Testis (tissue), 3 donors: ENCODE data around the gene GAK. TPM values are rescaled to one million over a fixed set of nuclear protein-coding genes. Genes with fewer than 3 reads are reported as not detected.

Source experiments
- DNase-seq: peaks from one replicate; pipeline ENCODE4 v3.0.0-alpha.2; 2019
- H3K27ac ChIP-seq, 2 donors: fragments of 200-600 bp; sonication (generic); one replicate each; pipeline ENCODE4 v1.5.1; 2019
- H3K27me3 ChIP-seq: fragments of 200-600 bp; sonication (generic); one replicate; pipeline ENCODE4 v1.5.1; 2019
- H3K36me3 ChIP-seq: fragments of 200-600 bp; sonication (generic); one replicate; pipeline ENCODE4 v1.5.1; 2017; ENCODE audit warnings: low read depth; ENCODE audit errors: missing control alignments
- H3K4me1 ChIP-seq: fragments of 200-600 bp; sonication (generic); one replicate; pipeline ENCODE4 v1.5.1; 2019
- H3K4me3 ChIP-seq, 2 donors: fragments of 200-600 bp; sonication (generic); one replicate each; pipeline ENCODE4 v1.5.1; 2017 to 2019
- H3K9me3 ChIP-seq: fragments of 200-600 bp; sonication (generic); one replicate; pipeline ENCODE4 v1.5.1; 2017
- CTCF ChIP-seq, 3 experiments: fragments of 450-650 bp in 2 of 3; fragments of 200-600 bp in 1 of 3; sonication (generic) in 1 of 3; IDR thresholded peaks; one replicate each; pipeline ENCODE4 v1.5.1; 2016 to 2019; ENCODE audit warnings: antibody characterized with exemption in 3 of 3, mild to moderate bottlenecking in 2 of 3, moderate library complexity in 1 of 3
- POLR2A ChIP-seq: fragments of 450-650 bp; IDR thresholded peaks from one replicate; pipeline ENCODE4 v1.6.1; 2017; ENCODE audit warnings: antibody characterized with exemption, mild to moderate bottlenecking, moderate library complexity
- WGBS, 2 donors: methylation state at CpG; one replicate each; pipeline ENCODE4 v1.1.5; 2018; 5-methylcytosine and 5-hydroxymethylcytosine counted together
- intact Hi-C: fragments of 100-400 bp; cut with DNase I; formaldehyde crosslinking; loops from one replicate; pipeline ENCODE4 v1.15.1; 2023; ENCODE audit warnings: low total_unique reads
- polyA plus RNA-seq: library from polyadenylated mRNA; stranded (reverse); fragments of 350-450 nt; fragmentation: Illumina TruSeq; extraction: RNeasy Lipid Tissue Mini Kit (QIAGEN cat#74804); gene quantifications from one replicate; pipeline ENCODE4 v1.2.3, GENCODE V29; 2014; ENCODE audit warnings: low read depth, low replicate concordance; ENCODE audit not compliant: insufficient read depth
- total RNA-seq, 2 donors: library from RNA; depleted of rRNA; stranded (reverse); fragments of >200 nt; gene quantifications; one replicate each; pipeline ENCODE4 v1.2.3, GENCODE V29; 2016

The GAK gene
- total and polyA plus RNA-seq, 3 donors from 2014 or later = 130 to 229 (median 226) TPM

GRCh38 chr4:804804-805203 lies 127.3 kb downstream of the GAK start:
- H3K4me3 ChIP-seq = peak overlapping the region; percentile 10 to 51
- DNase-seq = peak; percentile 64
- no peak overlapping the region for H3K27ac ChIP-seq
- no peaks in the 10 kb centered on the region for H3K27me3 ChIP-seq
- H3K9me3 ChIP-seq = no peaks in the 10 kb centered on the region
- no peaks in the 10 kb centered on the region for H3K4me1 ChIP-seq
- intact Hi-C loops = no loop called here
- no peaks in the 10 kb centered on the region for H3K36me3 ChIP-seq
- no peak for TF ChIP-seq POLR2A
- no peak for TF ChIP-seq CTCF (IDR thresholded peaks at IDR 0.05)
- WGBS, 2 donors = 47 to 74% methylated on average over 22 to 44 of the region's 44 CpGs

GRCh38 chr4:803884-804283 lies 128.2 kb downstream of the GAK start:
- no peak for TF ChIP-seq CTCF (IDR thresholded peaks at IDR 0.05)
- no peak for TF ChIP-seq POLR2A
- no peaks in the 10 kb centered on the region for H3K27me3 ChIP-seq
- 71 to 73% methylated on average over 13 of the region's 13 CpGs for WGBS, 2 donors

GRCh38 chr4:801436-802124 lies 130.5 kb downstream of the GAK start:
- Histone ChIP-seq H3K27ac (no peak overlapping the region), H3K27me3 (no peaks in the 10 kb centered on the region), H3K4me3 (no peak overlapping the region), H3K4me1 (no peaks in the 10 kb centered on the region), H3K36me3 (no peaks in the 10 kb centered on the region), H3K9me3 (no peaks in the 10 kb centered on the region)
- WGBS, 2 donors = 89 to 90% methylated on average over 13 of the region's 13 CpGs
- TF ChIP-seq POLR2A (no peak), CTCF (IDR thresholded peaks at IDR 0.05) (no peak)
- intact Hi-C loops = no loop called here
- no peak for DNase-seq

More at GRCh38 chr4:803884-804283, 128.2 kb downstream of the GAK start:
- Histone ChIP-seq H3K4me3 (peak overlapping the region; percentile 10 to 51), H3K27ac (no peak overlapping the region), H3K36me3 (no peaks in the 10 kb centered on the region), H3K4me1 (no peaks in the 10 kb centered on the region), H3K9me3 (no peaks in the 10 kb centered on the region)
- DNase-seq = no peak
- intact Hi-C loops = no loop called here

Other genes starting within 250 kb of the GAK start
- gene SLC49A3, start 243.2 kb downstream of the GAK start, total RNA-seq = 10 to 100 TPM in 1 of 2 donors, 1 to 10 TPM in 1; 7.3 to 10.1 TPM
- 23.5 TPM for gene SLC49A3, start 243.2 kb downstream of the GAK start, polyA plus RNA-seq
- 10 to 100 TPM; 84.2 to 84.8 TPM for gene PCGF3, start 226.5 kb downstream of the GAK start, total RNA-seq
- 37.3 TPM for gene PCGF3, start 226.5 kb downstream of the GAK start, polyA plus RNA-seq
- gene CPLX1, start 106.2 kb downstream of the GAK start, total RNA-seq = 1 to 10 TPM; 5.5 to 8.2 TPM
- 4.4 TPM for gene CPLX1, start 106.2 kb downstream of the GAK start, polyA plus RNA-seq
- gene TMEM175, start 144 bp upstream of the GAK start, total RNA-seq = 10 to 100 TPM; 69.2 to 88.2 TPM
- 50.5 TPM for gene TMEM175, start 144 bp upstream of the GAK start, polyA plus RNA-seq
- 10 to 100 TPM; 20.7 to 22.7 TPM for gene DGKQ, start 41.3 kb upstream of the GAK start, total RNA-seq
- gene DGKQ, start 41.3 kb upstream of the GAK start, polyA plus RNA-seq = 10.8 TPM
- gene IDUA, start 54.7 kb upstream of the GAK start, total RNA-seq = 10 to 100 TPM; 35.7 to 39.4 TPM
- 8.9 TPM for gene IDUA, start 54.7 kb upstream of the GAK start, polyA plus RNA-seq
- 1 to 10 TPM in 1 of 2 donors, under 1 TPM in 1; 0.99 to 2.0 TPM for gene SLC26A1, start 61.1 kb upstream of the GAK start, total RNA-seq
- gene SLC26A1, start 61.1 kb upstream of the GAK start, polyA plus RNA-seq = 0.51 TPM
- gene FGFRL1, start 79.3 kb upstream of the GAK start, total RNA-seq = 10 to 100 TPM; 13.7 to 25.6 TPM
- 14.4 TPM for gene FGFRL1, start 79.3 kb upstream of the GAK start, polyA plus RNA-seq
- gene RNF212, start 181.2 kb upstream of the GAK start, total RNA-seq = 10 to 100 TPM; 33.6 to 40.3 TPM
- gene RNF212, start 181.2 kb upstream of the GAK start, polyA plus RNA-seq = 21.0 TPM
- 1 to 10 TPM; 5.6 to 7.1 TPM for gene SPON2, start 240.3 kb upstream of the GAK start, total RNA-seq
- 21.4 TPM for gene SPON2, start 240.3 kb upstream of the GAK start, polyA plus RNA-seq